Measurements from ENCODE around the gene FOXN3. TPM values are rescaled to one million over a fixed set of nuclear protein-coding genes. Genes with fewer than 3 reads are reported as not detected.

The FOXN3 gene
- total RNA-seq, 4 donors from 2014 or later, result 99.6 to 172 (median 103) TPM

- H3K36me3 ChIP-seq, result no peaks in the 10 kb centered on the region
- H3K4me1 ChIP-seq, result peaks cover 27 to 43% of the 10 kb centered on the region in 2 donors
- in situ Hi-C loops (cut with MboI; ENCODE audit: low sequenced_read_pairs in 4 of 4) (no loop called here), intact Hi-C loops (cut with DNase I; ENCODE audit: low total_unique reads) (no loop called here)
- no peak overlapping the region for H3K27ac ChIP-seq
- H3K9me3 ChIP-seq, result no peaks in the 10 kb centered on the region
- H3K4me3 ChIP-seq, result no peak overlapping the region
- TF ChIP-seq POLR2A (IDR thresholded peaks at IDR 0.05) (no peak), CTCF (IDR thresholded peaks at IDR 0.05 in 4 of 5, conservative IDR thresholded peaks at IDR 0.05 in 1 of 5) (no peak)
- H3K27me3 ChIP-seq, result no peaks in the 10 kb centered on the region
- ATAC-seq (no peak), DNase-seq (no peak)
These were observed 91.1 kb downstream of the FOXN3 start for GRCh38 chr14:89325959-89326358.

DNA sequence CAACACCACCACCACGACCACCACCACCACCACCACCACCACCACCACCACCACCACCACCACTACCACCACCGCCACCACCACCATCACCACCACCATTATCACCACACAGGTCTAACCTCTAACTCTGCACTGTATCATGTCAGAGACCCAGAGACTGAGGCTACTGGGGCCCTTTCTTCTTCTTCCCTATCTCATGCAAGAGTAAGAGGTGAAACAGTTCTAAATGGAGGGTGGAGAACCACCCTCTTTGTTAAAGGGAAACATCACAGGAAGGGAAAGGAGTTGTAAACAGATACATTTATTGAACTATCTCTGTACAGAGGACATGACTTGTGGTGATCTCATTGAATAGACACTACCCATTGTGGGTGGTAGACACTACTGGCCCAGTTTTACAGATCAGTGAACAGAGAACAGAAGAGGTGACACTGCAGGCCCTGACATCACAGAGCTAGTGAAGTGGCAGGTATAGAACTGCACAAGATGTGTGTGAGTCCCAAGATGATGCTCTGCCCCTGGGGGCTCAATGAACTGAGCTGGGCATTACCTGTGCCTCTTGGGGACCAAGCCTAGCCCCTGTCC lies 91.6 kb downstream of the FOXN3 start:
- no peak for DNase-seq
- H3K27me3 ChIP-seq, result no peaks in the 10 kb centered on the region
- no peaks in the 10 kb centered on the region for H3K36me3 ChIP-seq
- ATAC-seq, result no peak
- in situ Hi-C loops (cut with MboI; ENCODE audit: low sequenced_read_pairs in 4 of 4), result no loop called here
- H3K4me1 ChIP-seq, result peaks cover 21 to 37% of the 10 kb centered on the region in 2 donors
- TF ChIP-seq POLR2A (IDR thresholded peaks at IDR 0.05) (no peak), CTCF (IDR thresholded peaks at IDR 0.05 in 4 of 5, conservative IDR thresholded peaks at IDR 0.05 in 1 of 5) (no peak)
- H3K27ac ChIP-seq, result no peak overlapping the region
- H3K9me3 ChIP-seq, result no peaks in the 10 kb centered on the region
- intact Hi-C loops (cut with DNase I; ENCODE audit: low total_unique reads), result no loop called here
- H3K4me3 ChIP-seq, result no peak overlapping the region

- no peak for DNase-seq
- Histone ChIP-seq H3K4me3 (no peak overlapping the region), H3K4me1 (peaks cover 16 to 31% of the 10 kb centered on the region in 2 donors), H3K36me3 (no peaks in the 10 kb centered on the region), H3K27me3 (no peaks in the 10 kb centered on the region), H3K27ac (no peak overlapping the region), H3K9me3 (no peaks in the 10 kb centered on the region)
- ATAC-seq, result no peak
- intact Hi-C loops (cut with DNase I; ENCODE audit: low total_unique reads), result no loop called here
- TF ChIP-seq CTCF (IDR thresholded peaks at IDR 0.05 in 4 of 5, conservative IDR thresholded peaks at IDR 0.05 in 1 of 5) (no peak), POLR2A (IDR thresholded peaks at IDR 0.05) (no peak)
- in situ Hi-C loops (cut with MboI; ENCODE audit: low sequenced_read_pairs in 4 of 4), result no loop called here
These were observed 92.3 kb downstream of the FOXN3 start for GRCh38 chr14:89324501-89325298.

- DNase-seq, result no peak
- Histone ChIP-seq H3K4me3 (no peak overlapping the region), H3K4me1 (peaks cover 0 to 11% of the 10 kb centered on the region in 2 donors), H3K9me3 (no peaks in the 10 kb centered on the region), H3K36me3 (no peaks in the 10 kb centered on the region), H3K27me3 (no peaks in the 10 kb centered on the region), H3K27ac (no peak overlapping the region)
- in situ Hi-C loops (cut with MboI; ENCODE audit: low sequenced_read_pairs in 4 of 4), result no loop called here
- no peak for ATAC-seq
- intact Hi-C loops (cut with DNase I; ENCODE audit: low total_unique reads), result no loop called here
- TF ChIP-seq POLR2A (IDR thresholded peaks at IDR 0.05) (no peak), CTCF (IDR thresholded peaks at IDR 0.05 in 4 of 5, conservative IDR thresholded peaks at IDR 0.05 in 1 of 5) (no peak)
These were observed 96.5 kb downstream of the FOXN3 start for GRCh38 chr14:89320381-89321000.

Measured in gastrocnemius medialis (tissue), 4 donors.